ENCODE measurements around the gene PTPRK.

GRCh38 chr6:128069188-128069587 lies 451.2 kb downstream of the PTPRK start:
- no peak for TF ChIP-seq CTCF (conservative IDR thresholded peaks at IDR 0.05 in 1 of 2, IDR thresholded peaks at IDR 0.05 in 1 of 2; ENCODE audit: extremely low read depth in 1 of 2, insufficient read depth in 1 of 2, low read depth in 1 of 2, low read length in 2 of 2)
- no peak for TF ChIP-seq EZH2 (IDR thresholded peaks at IDR 0.05; ENCODE audit: borderline replicate concordance, low read length)
